HG03196 (cell line): ENCODE data around the gene UBA5.
"Not testable (repeated sequence)": the region's sequence is repeated elsewhere in the genome, so short reads cannot be mapped to it uniquely, and the experiment has no call there.

Experiments used
- ATAC-seq: cut with Tn5 transposase; IDR thresholded peaks from one replicate; pipeline ENCODE4 v1.9.1; 2021; ENCODE audit not compliant: unreplicated experiment

Gene UBA5

GRCh38 chr3:132660052-132660810 lies at the start of gene UBA5:
Gene UBA5, plus strand, starts transcription at chr3:132660329. Its CDS starts 209 bp downstream, at chr3:132660538.
- ATAC-seq: peak; percentile 69

DNA sequence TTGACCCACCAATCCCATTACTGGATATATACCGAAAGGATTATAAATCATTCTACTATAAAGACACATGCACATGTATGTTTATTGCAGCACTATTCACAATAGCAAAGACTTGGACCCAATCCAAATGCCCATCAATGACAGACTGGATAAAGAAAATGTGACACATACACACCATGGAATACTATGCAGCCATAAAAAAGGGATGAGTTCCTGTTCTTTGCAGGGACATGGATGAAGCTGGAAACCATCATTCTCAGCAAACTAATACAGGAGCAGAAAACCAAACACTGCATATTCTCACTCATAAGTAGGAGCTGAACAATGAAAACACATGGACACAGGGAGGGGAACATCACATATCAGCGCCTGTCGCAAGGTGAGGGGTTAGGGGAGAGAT lies 44.8 kb upstream of the UBA5 start:
- ATAC-seq: not testable (repeated sequence)

GRCh38 chr3:132615881-132616280 lies 44.2 kb upstream of the UBA5 start:
- no peak for ATAC-seq

DNA sequence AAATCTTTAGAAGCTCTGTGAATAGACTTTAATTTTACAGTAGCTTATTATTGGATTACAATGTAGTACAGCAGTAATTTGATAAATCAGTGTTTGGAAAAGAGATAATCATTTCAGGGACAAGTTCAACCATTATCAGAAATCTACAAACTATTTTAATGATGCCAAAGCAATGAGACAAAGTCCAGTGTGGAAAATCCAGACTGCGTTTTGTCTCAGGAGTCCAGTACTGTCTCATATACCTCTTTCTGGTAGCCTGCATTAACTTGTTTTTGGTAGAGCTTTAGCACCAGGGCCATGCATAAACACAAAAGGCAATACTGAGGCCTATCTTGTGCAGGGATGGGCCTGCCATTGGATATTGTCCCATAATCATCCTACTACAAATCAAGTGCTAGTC lies 43.3 kb upstream of the UBA5 start:
- ATAC-seq: no peak

DNA sequence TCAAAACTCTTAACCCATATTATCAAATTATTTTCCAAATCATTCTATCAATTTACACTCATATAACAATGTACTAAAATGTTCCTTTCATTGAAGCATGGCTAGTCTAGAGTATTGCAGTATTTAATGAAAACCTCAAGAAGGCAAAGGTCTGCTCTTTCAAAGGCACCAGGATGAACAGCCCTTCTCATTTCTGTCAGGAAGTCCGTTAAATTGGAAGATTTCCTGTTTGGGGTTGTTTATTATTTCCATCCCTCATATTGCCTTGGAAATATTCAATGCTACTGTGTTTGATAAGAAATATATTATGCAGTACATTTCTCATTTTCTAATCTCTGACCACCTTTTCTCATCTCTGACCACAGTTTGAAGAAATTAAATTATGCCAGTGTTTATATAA lies 38.0 kb upstream of the UBA5 start:
- ATAC-seq: no peak

DNA sequence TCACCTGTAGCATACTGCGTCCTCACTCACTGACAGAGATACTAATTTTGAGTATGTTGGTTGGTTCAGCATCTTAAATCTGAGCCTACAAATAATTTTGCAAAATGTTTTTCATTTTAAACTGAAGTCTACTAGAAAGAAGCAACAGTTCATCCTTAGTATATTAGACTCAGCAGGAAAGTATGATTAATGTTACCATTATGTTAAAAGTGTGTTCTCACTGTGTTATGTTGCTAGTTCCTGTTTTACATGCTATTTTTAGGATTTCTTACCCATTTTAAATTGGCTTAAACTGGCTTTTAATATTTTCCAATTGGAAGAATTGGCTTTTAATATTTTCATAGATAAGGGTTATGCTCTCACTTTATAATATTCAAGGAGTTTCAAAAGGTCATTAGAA lies 37.4 kb upstream of the UBA5 start:
- no peak for ATAC-seq

- no peak for ATAC-seq
These were observed 36.5 kb upstream of the UBA5 start for GRCh38 chr3:132623646-132624045.

- ATAC-seq: no peak
These were observed 35.3 kb upstream of the UBA5 start for GRCh38 chr3:132624790-132625189.

GRCh38 chr3:132625613-132626012 lies 34.5 kb upstream of the UBA5 start:
- peak; percentile 77 for ATAC-seq

- ATAC-seq: no peak
These were observed 33.2 kb upstream of the UBA5 start for GRCh38 chr3:132626955-132627354.

- ATAC-seq: no peak
These were observed 32.0 kb upstream of the UBA5 start for GRCh38 chr3:132628157-132628556.

GRCh38 chr3:132629928-132630327 lies 30.2 kb upstream of the UBA5 start:
- no peak for ATAC-seq

GRCh38 chr3:132630612-132631011 lies 29.5 kb upstream of the UBA5 start:
- ATAC-seq: no peak

DNA sequence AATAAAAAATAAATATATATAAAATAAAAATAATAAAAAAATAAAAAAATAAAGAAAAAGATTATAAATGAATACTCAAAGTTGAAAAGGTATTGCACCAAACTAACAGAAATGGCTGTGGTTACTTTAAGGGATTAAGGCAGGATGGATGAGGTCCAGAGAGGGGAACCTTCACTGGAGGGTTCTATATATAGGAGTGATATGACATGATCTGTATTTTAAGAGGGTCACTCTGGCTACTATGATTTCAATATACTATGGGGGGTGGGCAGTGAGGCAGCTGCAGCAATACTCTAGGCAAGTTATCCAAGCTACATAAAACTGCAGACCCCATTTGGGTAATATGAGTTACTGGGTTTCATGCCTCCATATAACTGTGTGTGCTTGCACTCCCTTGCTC lies 25.1 kb upstream of the UBA5 start:
- no peak for ATAC-seq

DNA sequence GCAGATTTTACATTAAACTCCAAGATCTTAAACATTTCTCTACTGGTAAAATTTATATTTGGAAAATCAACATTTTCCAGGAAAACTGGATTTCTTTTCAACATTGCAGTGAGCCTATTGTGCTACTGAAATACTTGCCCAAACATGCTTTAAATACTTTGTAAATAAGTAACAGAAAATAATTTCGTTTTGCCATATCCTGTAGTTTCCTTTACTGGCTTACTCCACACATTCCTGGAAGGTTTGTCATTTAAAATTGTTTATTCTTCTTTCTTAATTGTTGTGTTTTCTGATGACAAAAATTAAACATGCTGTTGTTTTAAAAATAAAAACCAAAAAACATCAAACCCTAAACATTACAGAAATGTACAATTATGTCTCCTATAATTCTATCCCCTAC lies 22.5 kb upstream of the UBA5 start:
- ATAC-seq: no peak

- no peak for ATAC-seq
These were observed 21.4 kb upstream of the UBA5 start for GRCh38 chr3:132638706-132639105.

- ATAC-seq: not testable (repeated sequence)
These were observed 18.7 kb upstream of the UBA5 start for GRCh38 chr3:132641427-132641826.

- no peak for ATAC-seq
These were observed 18.1 kb upstream of the UBA5 start for GRCh38 chr3:132641837-132642538.

- no peak for ATAC-seq
These were observed 17.6 kb upstream of the UBA5 start for GRCh38 chr3:132642539-132642847.

DNA sequence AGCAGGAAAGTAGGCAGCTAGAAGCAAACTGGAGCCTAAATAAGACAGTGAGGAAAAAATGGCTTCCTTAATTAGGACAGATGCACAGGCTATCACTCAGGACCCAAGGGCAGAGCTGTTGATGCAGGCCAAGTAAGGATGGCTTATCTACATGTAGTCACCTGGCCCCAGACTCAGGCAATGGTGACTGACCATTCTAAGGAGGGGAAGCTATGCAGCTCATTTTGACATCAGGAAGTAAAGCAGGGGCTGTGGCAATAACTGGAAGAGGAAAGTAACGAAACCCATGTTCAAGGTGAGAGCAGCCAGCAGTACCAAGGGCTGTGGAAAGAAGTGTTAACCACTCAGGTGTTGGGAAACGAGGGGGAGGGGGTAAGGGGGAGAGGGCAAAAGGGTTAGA lies 16.8 kb upstream of the UBA5 start:
- ATAC-seq: no peak

DNA sequence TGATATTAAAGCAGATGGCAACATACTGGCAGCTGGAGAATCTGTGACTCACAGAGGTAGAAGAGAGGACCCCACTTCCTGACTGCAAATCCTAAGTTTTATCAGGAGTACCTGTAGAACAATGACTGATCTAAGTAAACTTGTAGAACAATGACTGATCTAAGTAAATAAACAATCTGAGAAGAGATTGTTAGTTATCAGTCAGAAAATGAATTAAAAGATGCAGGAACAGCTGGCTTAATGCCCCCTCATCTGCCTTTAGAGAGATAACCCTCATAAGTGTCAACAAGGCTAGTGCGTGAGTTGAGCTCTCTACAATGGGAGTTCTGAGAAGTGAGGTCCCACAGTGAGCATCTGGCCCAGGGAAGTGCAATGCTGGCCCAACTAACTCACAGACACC lies 15.1 kb upstream of the UBA5 start:
- ATAC-seq: no peak

- no peak for ATAC-seq
These were observed 10.0 kb upstream of the UBA5 start for GRCh38 chr3:132650153-132650552.
